Superior temporal gyrus (tissue), 1 donor: ENCODE data around the gene ZFYVE19.
"Not testable (repeated sequence)": the region's sequence is repeated elsewhere in the genome, so short reads cannot be mapped to it uniquely, and the experiment has no call there.

Source experiments
- DNase-seq: peaks from one replicate; pipeline ENCODE4 v3.0.0-alpha.2; 2016; ENCODE audit errors: extremely low spot score

The ZFYVE19 gene

GRCh38 chr15:40846841-40847222, 39.9 kb downstream of the ZFYVE19 start:
- DNase-seq: no peak

GRCh38 chr15:40847223-40847961, 40.5 kb downstream of the ZFYVE19 start:
- no peak for DNase-seq

DNA sequence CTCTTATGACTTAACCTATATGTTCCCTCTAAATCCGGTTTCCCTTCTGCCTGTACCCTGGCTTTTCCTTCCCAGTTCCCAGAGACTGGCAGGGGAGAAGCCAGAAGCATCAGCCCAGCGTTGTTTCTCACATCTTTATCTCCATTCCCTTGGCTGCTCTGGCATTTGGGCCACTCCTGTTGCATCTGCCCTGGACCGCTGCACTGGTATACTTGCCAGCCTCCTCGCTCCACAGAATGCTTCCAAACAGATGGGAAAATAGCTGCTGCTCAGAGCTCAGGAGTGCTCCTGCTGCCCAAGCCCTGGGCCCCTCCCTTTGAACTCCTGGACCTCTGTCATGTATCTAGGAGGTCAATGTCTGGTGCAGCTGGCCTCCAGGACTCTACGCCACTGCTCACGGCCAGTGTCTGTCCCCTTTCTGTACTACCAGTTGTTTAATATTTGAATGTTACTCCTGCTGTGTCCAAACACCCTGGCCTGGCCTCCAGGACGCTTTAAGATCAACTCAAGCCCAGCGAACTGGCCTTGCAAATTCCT, 43.8 kb downstream of the ZFYVE19 start:
- no peak for DNase-seq

GRCh38 chr15:40852529-40852928, 45.6 kb downstream of the ZFYVE19 start:
- DNase-seq: no peak

DNA sequence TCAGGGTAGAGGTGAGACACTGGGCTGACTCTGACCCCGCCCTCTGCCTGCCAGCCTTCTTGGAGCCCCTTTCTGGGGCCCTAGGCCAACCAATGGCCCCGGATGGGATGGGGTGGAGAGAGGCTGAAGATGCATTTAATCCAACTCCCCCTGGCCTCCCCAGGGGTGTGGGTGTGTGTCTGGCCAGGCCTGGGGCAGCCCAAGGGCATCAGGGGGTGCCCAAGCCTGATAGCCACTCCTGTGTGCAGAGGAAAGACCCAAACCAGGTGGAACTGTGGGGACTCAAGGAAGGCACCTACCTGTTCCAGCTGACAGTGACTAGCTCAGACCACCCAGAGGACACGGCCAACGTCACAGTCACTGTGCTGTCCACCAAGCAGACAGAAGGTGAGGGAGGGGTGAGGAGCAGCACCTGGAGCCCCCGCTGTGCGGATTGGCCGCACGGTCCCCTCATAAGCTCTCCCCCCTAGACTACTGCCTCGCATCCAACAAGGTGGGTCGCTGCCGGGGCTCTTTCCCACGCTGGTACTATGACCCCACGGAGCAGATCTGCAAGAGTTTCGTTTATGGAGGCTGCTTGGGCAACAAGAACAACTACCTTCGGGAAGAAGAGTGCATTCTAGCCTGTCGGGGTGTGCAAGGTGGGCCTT, 46.5 kb downstream of the ZFYVE19 start:
- DNase-seq: no peak

- no peak for DNase-seq
Measured at GRCh38 chr15:40854161-40854560, 47.3 kb downstream of the ZFYVE19 start.

DNA sequence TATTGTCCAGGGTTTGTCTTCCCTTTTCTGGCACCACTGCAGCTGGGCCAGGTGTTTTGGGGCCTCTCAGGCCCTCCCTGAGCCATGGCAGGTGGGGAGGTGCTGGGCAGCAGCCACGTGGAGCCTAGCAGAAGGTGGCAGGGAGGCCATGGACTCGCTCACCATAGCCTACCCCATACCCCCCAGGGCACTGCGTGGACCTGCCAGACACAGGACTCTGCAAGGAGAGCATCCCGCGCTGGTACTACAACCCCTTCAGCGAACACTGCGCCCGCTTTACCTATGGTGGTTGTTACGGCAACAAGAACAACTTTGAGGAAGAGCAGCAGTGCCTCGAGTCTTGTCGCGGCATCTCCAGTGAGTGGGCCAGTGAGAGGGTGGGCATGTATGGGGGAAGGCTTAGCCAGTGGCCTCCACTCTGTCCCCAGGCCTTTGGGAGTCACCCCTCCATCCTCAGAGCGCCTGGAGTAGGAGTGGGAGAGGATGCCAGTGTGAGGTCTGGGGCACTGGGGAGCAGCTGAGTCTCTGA, 48.9 kb downstream of the ZFYVE19 start:
- DNase-seq: no peak

GRCh38 chr15:40856746-40857145, 49.9 kb downstream of the ZFYVE19 start:
- no peak for DNase-seq

DNA sequence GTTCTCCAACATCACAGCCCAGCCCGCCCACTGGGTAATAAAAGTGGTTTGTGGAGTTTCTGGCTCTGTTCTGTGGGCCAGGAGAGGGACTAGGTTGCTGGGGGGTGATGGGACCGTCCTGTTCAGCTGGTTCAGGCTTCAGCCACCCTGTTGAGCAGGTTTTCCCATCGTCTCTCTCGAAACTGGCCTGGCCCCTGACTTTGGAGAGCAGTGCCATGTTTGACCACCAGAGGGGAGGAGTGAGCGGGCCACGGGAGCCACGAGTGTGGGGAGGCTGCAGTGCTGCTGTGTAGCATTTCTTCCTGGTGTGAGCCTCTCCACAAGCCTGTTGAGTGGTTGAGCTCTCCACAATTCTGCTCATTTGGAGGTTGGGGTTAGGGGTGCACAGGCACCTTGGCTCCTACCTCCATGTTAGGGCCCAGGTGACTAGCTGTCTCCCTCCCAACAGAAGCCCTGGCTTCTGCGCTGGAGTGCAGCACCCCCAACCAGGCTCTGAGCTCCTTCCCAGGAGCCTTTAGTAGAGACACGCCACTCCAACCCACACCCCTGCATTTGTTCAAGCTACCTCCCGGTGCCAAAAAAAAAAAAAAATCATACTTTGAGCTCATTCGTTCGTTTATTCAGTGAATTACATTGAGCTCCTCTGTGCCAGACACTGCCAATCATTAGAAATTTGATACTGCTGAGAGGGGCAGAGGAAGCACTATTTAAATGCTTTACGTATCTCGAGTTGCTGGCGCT, 50.9 kb downstream of the ZFYVE19 start:
- DNase-seq: peak; percentile 75

GRCh38 chr15:40858706-40859105, 51.8 kb downstream of the ZFYVE19 start:
- no peak for DNase-seq

GRCh38 chr15:40859206-40859851, 52.4 kb downstream of the ZFYVE19 start:
- DNase-seq: peak; percentile 46

- DNase-seq: not testable (repeated sequence)
Measured at GRCh38 chr15:40861147-40861546, 54.3 kb downstream of the ZFYVE19 start.

GRCh38 chr15:40863660-40864270, 56.9 kb downstream of the ZFYVE19 start:
- no peak for DNase-seq
